OCI-LY3 (cell line): Measurements from ENCODE around the gene KRTAP13-2.

Source experiments
- H2AFZ ChIP-seq: fragments of 200-600, 300-600 bp; shearing (Covaris generic); 2 replicates; pipeline ENCODE4 v1.6.0; 2014; ENCODE audit warnings: antibody characterized with exemption, low read depth, low read length
- H3K27ac ChIP-seq: fragments of 200-600, 300-600 bp; sonication (generic); 2 replicates; pipeline ENCODE4 v1.5.1; 2014; ENCODE audit warnings: mild to moderate bottlenecking, low read length, moderate library complexity, mixed read lengths
- H3K27me3 ChIP-seq: fragments of 200-600, 300-600 bp; sonication (generic); 2 replicates; pipeline ENCODE4 v1.6.1; 2014; ENCODE audit warnings: low read depth, low read length, mixed read lengths
- H3K36me3 ChIP-seq: fragments of 200-600, 300-600 bp; sonication (generic); replicated peaks from 2 replicates; pipeline ENCODE3; 2014; ENCODE audit warnings: low read depth, low read length, mixed read lengths
- H3K4me1 ChIP-seq: fragments of 300-600, 200-600 bp; sonication (generic); 2 replicates; pipeline ENCODE4 v1.6.1; 2014; ENCODE audit warnings: low read length, mixed read lengths
- H3K4me2 ChIP-seq: fragments of 200-600, 300-600 bp; sonication (generic); 2 replicates; pipeline ENCODE4 v1.6.1; 2014; ENCODE audit warnings: low read length, mixed read lengths
- H3K4me3 ChIP-seq: fragments of 300-600, 200-600 bp; sonication (generic); 2 replicates; pipeline ENCODE4 v1.5.1; 2014; ENCODE audit warnings: antibody characterized with exemption, mild to moderate bottlenecking, low read length, moderate library complexity
- H3K79me2 ChIP-seq: fragments of 300-600, 200-600 bp; shearing (Covaris generic); 2 replicates; pipeline ENCODE4 v1.6.1; 2014; ENCODE audit warnings: mild to moderate bottlenecking, low read length, mixed read lengths
- H3K9ac ChIP-seq: fragments of 300-600, 200-600 bp; shearing (Covaris generic); 2 replicates; pipeline ENCODE4 v1.6.0; 2014; ENCODE audit warnings: mild to moderate bottlenecking, low read length, moderate library complexity
- H3K9me3 ChIP-seq: fragments of 200-600, 300-600 bp; shearing (Covaris generic); 2 replicates; pipeline ENCODE4 v1.6.1; 2014; ENCODE audit warnings: low read length, mixed read lengths; ENCODE audit not compliant: insufficient read depth
- H4K20me1 ChIP-seq: fragments of 200-600, 300-600 bp; sonication (generic); 2 replicates; pipeline ENCODE4 v1.6.1; 2016; ENCODE audit warnings: low read length, mixed read lengths; ENCODE audit not compliant: insufficient read depth
- CTCF ChIP-seq: fragments of 200-600, 300-600 bp; sonication (generic); IDR thresholded peaks from 2 replicates; pipeline ENCODE4 v1.5.1; 2014; ENCODE audit warnings: antibody characterized with exemption, low read length, low read depth
- EZH2phosphoT487 ChIP-seq: fragments of 200-600 bp; shearing (Covaris generic); IDR thresholded peaks from 2 replicates; pipeline ENCODE4 v1.6.1; 2018; ENCODE audit warnings: antibody characterized with exemption, mixed run types, low read depth

KRTAP13-2 gene

GRCh38 chr21:30351534-30351933 lies 20.5 kb downstream of the KRTAP13-2 start:
- Histone ChIP-seq H3K79me2 (no peaks in the 10 kb centered on the region), H4K20me1 (no peaks in the 10 kb centered on the region), H2AFZ (no peak overlapping the region), H3K9me3 (no peaks in the 10 kb centered on the region), H3K9ac (no peak overlapping the region), H3K36me3 (no peaks in the 10 kb centered on the region), H3K4me1 (no peaks in the 10 kb centered on the region), H3K4me2 (no peak overlapping the region), H3K27ac (no peak overlapping the region), H3K27me3 (no peaks in the 10 kb centered on the region), H3K4me3 (no peak overlapping the region)
- TF ChIP-seq CTCF (no peak), EZH2phosphoT487 (no peak)

- Histone ChIP-seq H4K20me1 (no peaks in the 10 kb centered on the region), H3K79me2 (no peaks in the 10 kb centered on the region), H3K27me3 (no peaks in the 10 kb centered on the region), H2AFZ (no peak overlapping the region), H3K9ac (no peak overlapping the region), H3K4me1 (no peaks in the 10 kb centered on the region), H3K4me2 (no peak overlapping the region), H3K27ac (no peak overlapping the region), H3K9me3 (no peaks in the 10 kb centered on the region), H3K36me3 (no peaks in the 10 kb centered on the region), H3K4me3 (no peak overlapping the region)
- TF ChIP-seq CTCF = no peak
- no peak for TF ChIP-seq EZH2phosphoT487
Measured at GRCh38 chr21:30349572-30349971, 22.5 kb downstream of the KRTAP13-2 start.

- Histone ChIP-seq H3K9ac (no peak within 1 kb of the TSS), H3K27ac (no peak within 1 kb of the TSS), H3K4me3 (no peak within 1 kb of the TSS), H3K79me2 (no peaks in the 10 kb centered on the region), H3K9me3 (no peaks in the 10 kb centered on the region), H3K4me2 (no peak within 1 kb of the TSS), H4K20me1 (no peaks in the 10 kb centered on the region), H2AFZ (no peak within 1 kb of the TSS), H3K36me3 (no peaks in the 10 kb centered on the region), H3K4me1 (no peaks in the 10 kb centered on the region), H3K27me3 (no peaks in the 10 kb centered on the region)
- no peak for TF ChIP-seq CTCF
- no peak for TF ChIP-seq EZH2phosphoT487
Measured at GRCh38 chr21:30348506-30348905, 23.6 kb downstream of the KRTAP13-2 start, which contains the start of gene KRTAP23-1. KRTAP23-1 (minus strand) TSS chr21:30348606; CDS start chr21:30348606, 0 bp downstream.

- Histone ChIP-seq H4K20me1 (no peaks in the 10 kb centered on the region), H3K36me3 (no peaks in the 10 kb centered on the region), H3K4me3 (no peak overlapping the region), H3K4me1 (no peaks in the 10 kb centered on the region), H3K27ac (no peak overlapping the region), H3K4me2 (no peak overlapping the region), H3K79me2 (no peaks in the 10 kb centered on the region), H2AFZ (no peak overlapping the region), H3K9ac (no peak overlapping the region), H3K9me3 (no peaks in the 10 kb centered on the region), H3K27me3 (no peaks in the 10 kb centered on the region)
- TF ChIP-seq CTCF (no peak), EZH2phosphoT487 (no peak)
Measured at GRCh38 chr21:30345014-30345413, 27.1 kb downstream of the KRTAP13-2 start.
